ENCODE measurements around the gene EDARADD. TPM values are rescaled to one million over a fixed set of nuclear protein-coding genes. Genes with fewer than 3 reads are reported as not detected.
"Not testable (repeated sequence)": the region's sequence is repeated elsewhere in the genome, so short reads cannot be mapped to it uniquely, and the experiment has no call there.

Gene EDARADD
- polyA plus RNA-seq, 1 donor (not counting 4 experiments of a cell fraction or from before 2014, with no cell fraction given), result 12.3 TPM

DNA sequence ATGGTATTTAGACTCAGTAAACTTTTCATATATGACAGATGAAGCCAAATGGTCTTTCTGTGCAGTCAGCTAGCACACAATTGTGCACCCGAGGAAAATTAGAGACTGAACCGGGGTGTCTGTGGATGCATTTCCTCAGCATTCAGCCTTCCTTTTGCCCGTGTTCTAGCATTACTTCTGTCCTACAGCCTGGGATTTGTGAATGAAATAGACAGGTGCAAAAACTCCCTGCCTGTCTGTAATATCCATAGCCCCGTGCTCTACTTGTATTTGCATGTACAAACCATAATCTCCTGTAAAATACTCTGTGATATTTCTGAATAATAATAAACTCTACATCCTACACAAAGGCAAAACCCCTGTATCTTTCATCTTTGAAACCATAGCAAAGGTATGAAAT, 64.9 kb downstream of the EDARADD start:
- Histone ChIP-seq H3K9ac (ENCODE audit: control insufficient read depth, extremely low read depth, insufficient read depth, low read length) (no peak overlapping the region), H3K27me3 (ENCODE audit: control insufficient read depth, extremely low read depth, insufficient read depth, low read length) (no peaks in the 10 kb centered on the region), H3K36me3 (ENCODE audit: control insufficient read depth in 2 of 2, extremely low read depth in 1 of 2, insufficient read depth in 2 of 2, low read length in 2 of 2) (no peaks in the 10 kb centered on the region), H3K4me2 (ENCODE audit: control insufficient read depth, extremely low read depth, insufficient read depth, low read depth, low read length) (no peak overlapping the region), H2AFZ (ENCODE audit: control insufficient read depth, low read length) (no peak overlapping the region), H3K9me1 (ENCODE audit: control insufficient read depth, extremely low read depth, insufficient read depth, low read length) (no peaks in the 10 kb centered on the region), H3K4me3 (ENCODE audit: control insufficient read depth in 2 of 3, extremely low read depth in 1 of 3, insufficient read depth in 2 of 3, low read depth in 1 of 3, low read length in 3 of 3) (no peak overlapping the region), H3K4me1 (ENCODE audit: control insufficient read depth, extremely low read depth, insufficient read depth, low read length) (peaks cover 18% of the 10 kb centered on the region), H3K27ac (ENCODE audit: control insufficient read depth, insufficient read depth, low read length) (no peak overlapping the region), H3K79me2 (ENCODE audit: control insufficient read depth, insufficient read depth, low read length) (no peaks in the 10 kb centered on the region), H3K9me3 (ENCODE audit: control insufficient read depth, low read depth, low read length) (no peaks in the 10 kb centered on the region), H4K20me1 (ENCODE audit: control insufficient read depth, extremely low read depth, insufficient read depth, low read length) (no peaks in the 10 kb centered on the region)
- FAIRE-seq, result no peak
- dilution Hi-C loops (cut with MboI; ENCODE audit: extremely low pct_ligation_motif_present, low sequenced_read_pairs), result no loop called here
- TF ChIP-seq, protein P1, sequence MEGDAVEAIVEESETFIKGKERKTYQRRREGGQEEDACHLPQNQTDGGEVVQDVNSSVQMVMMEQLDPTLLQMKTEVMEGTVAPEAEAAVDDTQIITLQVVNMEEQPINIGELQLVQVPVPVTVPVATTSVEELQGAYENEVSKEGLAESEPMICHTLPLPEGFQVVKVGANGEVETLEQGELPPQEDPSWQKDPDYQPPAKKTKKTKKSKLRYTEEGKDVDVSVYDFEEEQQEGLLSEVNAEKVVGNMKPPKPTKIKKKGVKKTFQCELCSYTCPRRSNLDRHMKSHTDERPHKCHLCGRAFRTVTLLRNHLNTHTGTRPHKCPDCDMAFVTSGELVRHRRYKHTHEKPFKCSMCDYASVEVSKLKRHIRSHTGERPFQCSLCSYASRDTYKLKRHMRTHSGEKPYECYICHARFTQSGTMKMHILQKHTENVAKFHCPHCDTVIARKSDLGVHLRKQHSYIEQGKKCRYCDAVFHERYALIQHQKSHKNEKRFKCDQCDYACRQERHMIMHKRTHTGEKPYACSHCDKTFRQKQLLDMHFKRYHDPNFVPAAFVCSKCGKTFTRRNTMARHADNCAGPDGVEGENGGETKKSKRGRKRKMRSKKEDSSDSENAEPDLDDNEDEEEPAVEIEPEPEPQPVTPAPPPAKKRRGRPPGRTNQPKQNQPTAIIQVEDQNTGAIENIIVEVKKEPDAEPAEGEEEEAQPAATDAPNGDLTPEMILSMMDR (optimal IDR thresholded peaks at IDR 0.05 in 1 of 3, IDR thresholded peaks at IDR 0.05 in 1 of 3, conservative IDR thresholded peaks at IDR 0.05 in 1 of 3; ENCODE audit: extremely low read depth in 1 of 3, insufficient read depth in 2 of 3, low read length in 3 of 3), result no peak
- TF ChIP-seq EZH2 (IDR thresholded peaks at IDR 0.05; ENCODE audit: low read length), result no peak
- no peak for DNase-seq (ENCODE audit: low read depth, low spot score)

DNA sequence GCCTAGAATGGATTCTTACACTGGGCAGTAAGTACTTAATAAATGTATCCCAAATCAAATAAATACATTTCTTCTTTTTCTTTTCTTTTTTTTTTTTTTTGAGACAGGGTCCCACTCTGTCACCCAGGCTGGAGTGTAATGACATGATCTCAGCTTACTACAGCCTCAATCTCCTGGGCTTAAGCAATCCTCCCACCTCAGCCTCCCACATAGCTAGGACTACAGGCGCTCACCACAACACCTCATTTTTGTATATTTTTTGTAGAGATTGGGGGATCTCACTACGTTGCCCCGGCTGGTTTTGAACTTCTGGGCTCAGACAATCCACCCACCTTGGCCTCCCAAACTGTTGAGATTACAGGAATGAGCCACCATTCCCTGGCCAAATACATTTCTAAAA, 66.0 kb downstream of the EDARADD start:
- H3K9ac ChIP-seq (ENCODE audit: control insufficient read depth, extremely low read depth, insufficient read depth, low read length), result no peak overlapping the region
- no peaks in the 10 kb centered on the region for H4K20me1 ChIP-seq (ENCODE audit: control insufficient read depth, extremely low read depth, insufficient read depth, low read length)
- no peaks in the 10 kb centered on the region for H3K9me3 ChIP-seq (ENCODE audit: control insufficient read depth, low read depth, low read length)
- FAIRE-seq, result no peak
- H3K4me1 ChIP-seq (ENCODE audit: control insufficient read depth, extremely low read depth, insufficient read depth, low read length), result peaks cover 19% of the 10 kb centered on the region
- no peaks in the 10 kb centered on the region for H3K9me1 ChIP-seq (ENCODE audit: control insufficient read depth, extremely low read depth, insufficient read depth, low read length)
- no peak overlapping the region for H2AFZ ChIP-seq (ENCODE audit: control insufficient read depth, low read length)
- TF ChIP-seq, protein P1 (optimal IDR thresholded peaks at IDR 0.05 in 1 of 3, IDR thresholded peaks at IDR 0.05 in 1 of 3, conservative IDR thresholded peaks at IDR 0.05 in 1 of 3; ENCODE audit: extremely low read depth in 1 of 3, insufficient read depth in 2 of 3, low read length in 3 of 3), result no peak
- no peak for TF ChIP-seq EZH2 (IDR thresholded peaks at IDR 0.05; ENCODE audit: low read length)
- H3K27ac ChIP-seq (ENCODE audit: control insufficient read depth, insufficient read depth, low read length), result no peak overlapping the region
- no peaks in the 10 kb centered on the region for H3K79me2 ChIP-seq (ENCODE audit: control insufficient read depth, insufficient read depth, low read length)
- H3K36me3 ChIP-seq (ENCODE audit: control insufficient read depth in 2 of 2, extremely low read depth in 1 of 2, insufficient read depth in 2 of 2, low read length in 2 of 2), result no peaks in the 10 kb centered on the region
- no peaks in the 10 kb centered on the region for H3K27me3 ChIP-seq (ENCODE audit: control insufficient read depth, extremely low read depth, insufficient read depth, low read length)
- no peak overlapping the region for H3K4me3 ChIP-seq (ENCODE audit: control insufficient read depth in 2 of 3, extremely low read depth in 1 of 3, insufficient read depth in 2 of 3, low read depth in 1 of 3, low read length in 3 of 3)
- no peak for DNase-seq (ENCODE audit: low read depth, low spot score)
- H3K4me2 ChIP-seq (ENCODE audit: control insufficient read depth, extremely low read depth, insufficient read depth, low read depth, low read length), result no peak overlapping the region
- dilution Hi-C loops (cut with MboI; ENCODE audit: extremely low pct_ligation_motif_present, low sequenced_read_pairs), result no loop called here

DNA sequence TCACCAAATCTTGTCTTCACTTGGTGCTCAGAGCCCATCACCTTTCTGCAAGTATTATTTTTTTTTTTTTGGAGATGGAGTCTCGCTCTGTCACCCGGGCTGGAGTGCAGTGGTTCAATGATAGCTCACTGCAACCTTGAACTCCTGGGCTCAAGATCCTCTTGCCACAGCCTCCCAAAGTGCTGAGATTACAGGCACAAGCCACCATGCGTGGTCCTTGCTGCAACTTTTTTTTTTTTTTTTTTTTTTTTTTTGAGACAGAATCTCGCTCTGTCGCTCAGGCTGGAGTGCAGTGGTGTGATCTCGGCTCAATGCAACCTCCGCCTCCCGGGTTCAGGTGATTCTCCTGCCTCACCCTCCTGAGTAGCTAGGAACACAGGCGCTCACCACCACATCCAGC, 70.1 kb downstream of the EDARADD start:
- H3K9me1 ChIP-seq (ENCODE audit: control insufficient read depth, extremely low read depth, insufficient read depth, low read length); H3K4me3 ChIP-seq (ENCODE audit: control insufficient read depth in 2 of 3, extremely low read depth in 1 of 3, insufficient read depth in 2 of 3, low read depth in 1 of 3, low read length in 3 of 3); H4K20me1 ChIP-seq (ENCODE audit: control insufficient read depth, extremely low read depth, insufficient read depth, low read length); FAIRE-seq; H3K9ac ChIP-seq (ENCODE audit: control insufficient read depth, extremely low read depth, insufficient read depth, low read length); H3K4me2 ChIP-seq (ENCODE audit: control insufficient read depth, extremely low read depth, insufficient read depth, low read depth, low read length); DNase-seq (ENCODE audit: low read depth, low spot score); dilution Hi-C loops (cut with MboI; ENCODE audit: extremely low pct_ligation_motif_present, low sequenced_read_pairs); H3K27me3 ChIP-seq (ENCODE audit: control insufficient read depth, extremely low read depth, insufficient read depth, low read length); H3K27ac ChIP-seq (ENCODE audit: control insufficient read depth, insufficient read depth, low read length); H2AFZ ChIP-seq (ENCODE audit: control insufficient read depth, low read length); H3K79me2 ChIP-seq (ENCODE audit: control insufficient read depth, insufficient read depth, low read length); H3K36me3 ChIP-seq (ENCODE audit: control insufficient read depth in 2 of 2, extremely low read depth in 1 of 2, insufficient read depth in 2 of 2, low read length in 2 of 2); H3K9me3 ChIP-seq (ENCODE audit: control insufficient read depth, low read depth, low read length): not testable (repeated sequence)
- H3K4me1 ChIP-seq (ENCODE audit: control insufficient read depth, extremely low read depth, insufficient read depth, low read length), result peaks cover 22% of the 10 kb centered on the region

All from keratinocyte (primary cell).